ENCODE data around the gene TNNT3.

Gene TNNT3

DNA sequence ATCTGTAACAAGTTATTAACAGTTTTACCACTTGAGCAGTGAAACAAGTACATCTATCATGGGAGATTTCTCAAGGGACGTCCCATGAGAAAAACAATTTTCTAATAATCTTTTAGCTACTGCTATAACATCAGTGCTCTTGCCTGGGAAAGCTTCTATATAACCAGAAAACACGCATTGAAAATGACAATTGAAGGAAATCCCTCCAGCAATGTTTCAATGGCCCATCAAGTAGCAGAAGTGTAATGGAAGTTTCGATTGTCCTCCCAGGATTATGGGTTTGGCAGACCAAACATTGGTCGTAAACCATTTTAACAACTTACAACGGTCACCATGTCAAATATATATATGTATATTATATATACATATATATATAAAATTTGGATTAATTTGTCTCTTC is 19.8 kb upstream of the TNNT3 start:
- no peak for DNase-seq (ENCODE audit: low read depth in 1 of 2, low spot score in 1 of 2)
- no peak for TF ChIP-seq SPI1 (IDR thresholded peaks at IDR 0.05; ENCODE audit: borderline replicate concordance, low read depth)
- TF ChIP-seq, protein P1, sequence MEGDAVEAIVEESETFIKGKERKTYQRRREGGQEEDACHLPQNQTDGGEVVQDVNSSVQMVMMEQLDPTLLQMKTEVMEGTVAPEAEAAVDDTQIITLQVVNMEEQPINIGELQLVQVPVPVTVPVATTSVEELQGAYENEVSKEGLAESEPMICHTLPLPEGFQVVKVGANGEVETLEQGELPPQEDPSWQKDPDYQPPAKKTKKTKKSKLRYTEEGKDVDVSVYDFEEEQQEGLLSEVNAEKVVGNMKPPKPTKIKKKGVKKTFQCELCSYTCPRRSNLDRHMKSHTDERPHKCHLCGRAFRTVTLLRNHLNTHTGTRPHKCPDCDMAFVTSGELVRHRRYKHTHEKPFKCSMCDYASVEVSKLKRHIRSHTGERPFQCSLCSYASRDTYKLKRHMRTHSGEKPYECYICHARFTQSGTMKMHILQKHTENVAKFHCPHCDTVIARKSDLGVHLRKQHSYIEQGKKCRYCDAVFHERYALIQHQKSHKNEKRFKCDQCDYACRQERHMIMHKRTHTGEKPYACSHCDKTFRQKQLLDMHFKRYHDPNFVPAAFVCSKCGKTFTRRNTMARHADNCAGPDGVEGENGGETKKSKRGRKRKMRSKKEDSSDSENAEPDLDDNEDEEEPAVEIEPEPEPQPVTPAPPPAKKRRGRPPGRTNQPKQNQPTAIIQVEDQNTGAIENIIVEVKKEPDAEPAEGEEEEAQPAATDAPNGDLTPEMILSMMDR (IDR thresholded peaks at IDR 0.05; ENCODE audit: insufficient read depth, low read length): no peak
- no peak for TF ChIP-seq GABPA (IDR thresholded peaks at IDR 0.05; ENCODE audit: low read depth)
- no peak for TF ChIP-seq POLR2AphosphoS5 (IDR thresholded peaks at IDR 0.05; ENCODE audit: low read depth)
- TF ChIP-seq, protein P2, sequence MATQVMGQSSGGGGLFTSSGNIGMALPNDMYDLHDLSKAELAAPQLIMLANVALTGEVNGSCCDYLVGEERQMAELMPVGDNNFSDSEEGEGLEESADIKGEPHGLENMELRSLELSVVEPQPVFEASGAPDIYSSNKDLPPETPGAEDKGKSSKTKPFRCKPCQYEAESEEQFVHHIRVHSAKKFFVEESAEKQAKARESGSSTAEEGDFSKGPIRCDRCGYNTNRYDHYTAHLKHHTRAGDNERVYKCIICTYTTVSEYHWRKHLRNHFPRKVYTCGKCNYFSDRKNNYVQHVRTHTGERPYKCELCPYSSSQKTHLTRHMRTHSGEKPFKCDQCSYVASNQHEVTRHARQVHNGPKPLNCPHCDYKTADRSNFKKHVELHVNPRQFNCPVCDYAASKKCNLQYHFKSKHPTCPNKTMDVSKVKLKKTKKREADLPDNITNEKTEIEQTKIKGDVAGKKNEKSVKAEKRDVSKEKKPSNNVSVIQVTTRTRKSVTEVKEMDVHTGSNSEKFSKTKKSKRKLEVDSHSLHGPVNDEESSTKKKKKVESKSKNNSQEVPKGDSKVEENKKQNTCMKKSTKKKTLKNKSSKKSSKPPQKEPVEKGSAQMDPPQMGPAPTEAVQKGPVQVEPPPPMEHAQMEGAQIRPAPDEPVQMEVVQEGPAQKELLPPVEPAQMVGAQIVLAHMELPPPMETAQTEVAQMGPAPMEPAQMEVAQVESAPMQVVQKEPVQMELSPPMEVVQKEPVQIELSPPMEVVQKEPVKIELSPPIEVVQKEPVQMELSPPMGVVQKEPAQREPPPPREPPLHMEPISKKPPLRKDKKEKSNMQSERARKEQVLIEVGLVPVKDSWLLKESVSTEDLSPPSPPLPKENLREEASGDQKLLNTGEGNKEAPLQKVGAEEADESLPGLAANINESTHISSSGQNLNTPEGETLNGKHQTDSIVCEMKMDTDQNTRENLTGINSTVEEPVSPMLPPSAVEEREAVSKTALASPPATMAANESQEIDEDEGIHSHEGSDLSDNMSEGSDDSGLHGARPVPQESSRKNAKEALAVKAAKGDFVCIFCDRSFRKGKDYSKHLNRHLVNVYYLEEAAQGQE (IDR thresholded peaks at IDR 0.05; ENCODE audit: insufficient replicate concordance, low read depth): no peak
- Histone ChIP-seq H3K4me3 (replicated peaks; ENCODE audit: insufficient read depth, low read length) (no peak overlapping the region), H3K27ac (replicated peaks) (no peak overlapping the region), H3K27me3 (ENCODE audit: insufficient read depth, poor library complexity, severe bottlenecking) (no peaks in the 10 kb centered on the region)

DNA sequence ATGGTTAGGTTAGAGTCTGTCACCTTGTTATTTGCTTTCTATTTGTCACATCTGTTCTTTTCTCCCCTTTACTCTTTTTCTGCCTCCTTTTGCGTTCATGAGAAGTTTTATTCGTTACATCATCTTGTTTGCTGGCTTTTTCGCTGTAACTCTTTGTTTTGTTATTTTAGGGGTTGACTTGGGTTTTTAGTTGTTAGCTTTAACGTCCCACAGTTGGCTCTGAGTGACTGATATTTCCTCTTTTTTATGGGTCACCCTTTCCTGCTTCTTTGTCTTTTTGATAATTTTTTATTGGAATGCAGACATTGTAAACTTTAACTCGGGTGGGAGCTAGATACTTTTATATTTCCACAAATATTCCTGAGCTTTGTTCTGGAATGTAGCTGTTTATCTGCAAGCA is 13.3 kb upstream of the TNNT3 start:
- no peak overlapping the region for H3K27ac ChIP-seq (replicated peaks)
- H3K27me3 ChIP-seq (ENCODE audit: insufficient read depth, poor library complexity, severe bottlenecking): no peaks in the 10 kb centered on the region
- TF ChIP-seq GABPA (IDR thresholded peaks at IDR 0.05; ENCODE audit: low read depth): no peak
- TF ChIP-seq SPI1 (IDR thresholded peaks at IDR 0.05; ENCODE audit: borderline replicate concordance, low read depth): no peak
- H3K4me3 ChIP-seq (replicated peaks; ENCODE audit: insufficient read depth, low read length): no peak overlapping the region
- DNase-seq (ENCODE audit: low read depth in 1 of 2, low spot score in 1 of 2): no peak

DNA sequence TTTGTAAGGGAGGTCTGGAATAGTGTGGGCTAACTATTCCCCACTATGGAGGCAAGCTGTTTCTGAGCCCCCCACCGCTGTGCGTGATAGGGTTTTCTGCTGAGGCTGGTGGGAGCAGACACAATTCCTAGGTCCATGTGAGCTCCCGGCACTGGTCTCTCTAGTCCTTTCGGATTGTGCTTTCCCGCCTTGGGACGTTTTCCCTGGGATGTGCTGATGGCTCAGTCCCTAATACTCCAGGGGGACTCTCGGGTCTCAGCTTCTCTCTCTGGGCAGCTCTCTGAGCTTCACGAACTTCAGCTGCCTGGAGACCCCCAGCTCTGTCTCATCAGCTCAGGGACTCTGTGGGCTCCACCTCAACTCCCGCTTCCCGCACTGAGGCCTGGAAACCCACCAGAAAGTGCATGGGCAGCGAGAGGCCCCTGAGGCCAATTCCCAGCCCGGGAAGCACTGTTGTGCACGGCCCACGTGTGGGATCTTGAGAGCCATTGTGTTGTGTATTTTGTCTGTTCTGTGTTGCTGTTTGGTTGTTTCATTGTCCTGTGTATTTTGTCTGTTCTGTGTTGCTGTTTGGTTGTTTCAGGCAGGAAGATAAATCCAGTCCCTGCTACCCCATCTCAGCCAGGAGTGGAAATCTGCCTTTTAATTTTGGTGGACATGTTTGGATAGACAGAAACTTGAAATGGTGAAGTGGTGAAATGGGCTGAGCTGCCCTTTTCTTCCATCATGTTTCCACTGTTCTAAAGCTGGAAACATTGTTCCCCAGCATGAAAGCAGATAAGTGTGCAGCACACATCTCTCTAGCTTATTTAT is 12.7 kb upstream of the TNNT3 start:
- Histone ChIP-seq H3K4me3 (replicated peaks; ENCODE audit: insufficient read depth, low read length) (no peak overlapping the region), H3K27ac (replicated peaks) (no peak overlapping the region), H3K27me3 (ENCODE audit: insufficient read depth, poor library complexity, severe bottlenecking) (no peaks in the 10 kb centered on the region)
- TF ChIP-seq GABPA (IDR thresholded peaks at IDR 0.05; ENCODE audit: low read depth): no peak
- TF ChIP-seq POLR2AphosphoS5 (IDR thresholded peaks at IDR 0.05; ENCODE audit: low read depth): no peak
- no peak for TF ChIP-seq SPI1 (IDR thresholded peaks at IDR 0.05; ENCODE audit: borderline replicate concordance, low read depth)
- TF ChIP-seq, protein P2 (IDR thresholded peaks at IDR 0.05; ENCODE audit: insufficient replicate concordance, low read depth): no peak
- TF ChIP-seq, protein P1 (IDR thresholded peaks at IDR 0.05; ENCODE audit: insufficient read depth, low read length): no peak
- DNase-seq (ENCODE audit: low read depth in 1 of 2, low spot score in 1 of 2): no peak

- no peak for TF ChIP-seq POLR2AphosphoS5 (IDR thresholded peaks at IDR 0.05; ENCODE audit: low read depth)
- TF ChIP-seq SPI1 (IDR thresholded peaks at IDR 0.05; ENCODE audit: borderline replicate concordance, low read depth): no peak
- no peak for TF ChIP-seq GABPA (IDR thresholded peaks at IDR 0.05; ENCODE audit: low read depth)
- TF ChIP-seq, protein P2 (IDR thresholded peaks at IDR 0.05; ENCODE audit: insufficient replicate concordance, low read depth): no peak
- TF ChIP-seq, protein P1 (IDR thresholded peaks at IDR 0.05; ENCODE audit: insufficient read depth, low read length): no peak
- Histone ChIP-seq H3K4me3 (replicated peaks; ENCODE audit: insufficient read depth, low read length) (no peak overlapping the region), H3K27ac (replicated peaks) (no peak overlapping the region), H3K27me3 (ENCODE audit: insufficient read depth, poor library complexity, severe bottlenecking) (no peaks in the 10 kb centered on the region)
- DNase-seq (ENCODE audit: low read depth in 1 of 2, low spot score in 1 of 2): no peak
Measured at GRCh38 chr11:1908618-1909017, 10.9 kb upstream of the TNNT3 start.
